Testis (tissue), 3 donors: ENCODE results near the gene PRKAR1B. TPM values are rescaled to one million over a fixed set of nuclear protein-coding genes. Genes with fewer than 3 reads are reported as not detected.

Experiments
- DNase-seq: peaks from one replicate; pipeline ENCODE4 v3.0.0-alpha.2; 2019
- H3K27ac ChIP-seq, 2 donors: fragments of 200-600 bp; sonication (generic); one replicate each; pipeline ENCODE4 v1.5.1; 2019
- H3K27me3 ChIP-seq: fragments of 200-600 bp; sonication (generic); one replicate; pipeline ENCODE4 v1.5.1; 2019
- H3K36me3 ChIP-seq: fragments of 200-600 bp; sonication (generic); one replicate; pipeline ENCODE4 v1.5.1; 2017; ENCODE audit warnings: low read depth; ENCODE audit errors: missing control alignments
- H3K4me1 ChIP-seq: fragments of 200-600 bp; sonication (generic); one replicate; pipeline ENCODE4 v1.5.1; 2019
- H3K4me3 ChIP-seq, 2 donors: fragments of 200-600 bp; sonication (generic); one replicate each; pipeline ENCODE4 v1.5.1; 2017 to 2019
- H3K9me3 ChIP-seq: fragments of 200-600 bp; sonication (generic); one replicate; pipeline ENCODE4 v1.5.1; 2017
- POLR2A ChIP-seq: fragments of 450-650 bp; IDR thresholded peaks from one replicate; pipeline ENCODE4 v1.6.1; 2017; ENCODE audit warnings: antibody characterized with exemption, mild to moderate bottlenecking, moderate library complexity
- WGBS, 2 donors: methylation state at CpG; one replicate each; pipeline ENCODE4 v1.1.5; 2018; 5-methylcytosine and 5-hydroxymethylcytosine counted together
- intact Hi-C: fragments of 100-400 bp; cut with DNase I; formaldehyde crosslinking; loops from one replicate; pipeline ENCODE4 v1.15.1; 2023; ENCODE audit warnings: low total_unique reads
- polyA plus RNA-seq: library from polyadenylated mRNA; stranded (reverse); fragments of 350-450 nt; fragmentation: Illumina TruSeq; extraction: RNeasy Lipid Tissue Mini Kit (QIAGEN cat#74804); gene quantifications from one replicate; pipeline ENCODE4 v1.2.3, GENCODE V29; 2014; ENCODE audit warnings: low read depth, low replicate concordance; ENCODE audit not compliant: insufficient read depth
- total RNA-seq, 2 donors: library from RNA; depleted of rRNA; stranded (reverse); fragments of >200 nt; gene quantifications; one replicate each; pipeline ENCODE4 v1.2.3, GENCODE V29; 2016
- TF ChIP-seq, protein P1 (sequence below), 3 experiments: fragments of 450-650 bp in 2 of 3; fragments of 200-600 bp in 1 of 3; sonication (generic) in 1 of 3; IDR thresholded peaks; one replicate each; pipeline ENCODE4 v1.5.1; 2016 to 2019; ENCODE audit warnings: antibody characterized with exemption in 3 of 3, mild to moderate bottlenecking in 2 of 3, moderate library complexity in 1 of 3

Gene PRKAR1B
- total and polyA plus RNA-seq, 3 donors from 2014 or later = 27.8 to 35.7 (median 31.3) TPM

DNA sequence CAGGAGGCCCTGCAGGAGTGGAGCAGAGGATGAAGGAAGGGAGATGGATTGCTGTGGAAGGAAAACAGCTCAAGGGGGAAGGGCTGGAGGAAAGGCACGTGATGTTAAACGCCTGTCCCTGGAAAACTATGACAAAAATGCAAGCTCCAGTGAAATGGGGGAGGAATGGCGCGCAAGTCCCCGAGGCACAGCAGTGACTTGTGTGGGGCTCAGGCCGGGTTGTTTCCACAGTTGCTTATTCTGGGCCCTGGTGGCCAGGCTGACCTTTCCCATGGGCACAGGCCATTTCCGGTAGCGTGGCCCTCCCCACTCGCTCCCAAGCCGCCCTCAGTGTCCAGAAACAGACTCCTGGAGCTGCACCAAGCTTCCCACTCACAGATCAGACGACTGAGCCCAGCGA, 139.3 kb downstream of the PRKAR1B start:
- no peak for DNase-seq
- WGBS, 2 donors = 57 to 81% methylated on average over 11 to 12 of the region's 12 CpGs
- Histone ChIP-seq H3K4me3 (no peak overlapping the region), H3K27me3 (no peaks in the 10 kb centered on the region), H3K9me3 (no peaks in the 10 kb centered on the region), H3K27ac (peak overlapping the region; percentile 29 to 63), H3K36me3 (no peaks in the 10 kb centered on the region), H3K4me1 (no peaks in the 10 kb centered on the region)
- TF ChIP-seq, protein P1, sequence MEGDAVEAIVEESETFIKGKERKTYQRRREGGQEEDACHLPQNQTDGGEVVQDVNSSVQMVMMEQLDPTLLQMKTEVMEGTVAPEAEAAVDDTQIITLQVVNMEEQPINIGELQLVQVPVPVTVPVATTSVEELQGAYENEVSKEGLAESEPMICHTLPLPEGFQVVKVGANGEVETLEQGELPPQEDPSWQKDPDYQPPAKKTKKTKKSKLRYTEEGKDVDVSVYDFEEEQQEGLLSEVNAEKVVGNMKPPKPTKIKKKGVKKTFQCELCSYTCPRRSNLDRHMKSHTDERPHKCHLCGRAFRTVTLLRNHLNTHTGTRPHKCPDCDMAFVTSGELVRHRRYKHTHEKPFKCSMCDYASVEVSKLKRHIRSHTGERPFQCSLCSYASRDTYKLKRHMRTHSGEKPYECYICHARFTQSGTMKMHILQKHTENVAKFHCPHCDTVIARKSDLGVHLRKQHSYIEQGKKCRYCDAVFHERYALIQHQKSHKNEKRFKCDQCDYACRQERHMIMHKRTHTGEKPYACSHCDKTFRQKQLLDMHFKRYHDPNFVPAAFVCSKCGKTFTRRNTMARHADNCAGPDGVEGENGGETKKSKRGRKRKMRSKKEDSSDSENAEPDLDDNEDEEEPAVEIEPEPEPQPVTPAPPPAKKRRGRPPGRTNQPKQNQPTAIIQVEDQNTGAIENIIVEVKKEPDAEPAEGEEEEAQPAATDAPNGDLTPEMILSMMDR (IDR thresholded peaks at IDR 0.05) = no peak
- no peak for TF ChIP-seq POLR2A
- intact Hi-C loops = no loop called here

DNA sequence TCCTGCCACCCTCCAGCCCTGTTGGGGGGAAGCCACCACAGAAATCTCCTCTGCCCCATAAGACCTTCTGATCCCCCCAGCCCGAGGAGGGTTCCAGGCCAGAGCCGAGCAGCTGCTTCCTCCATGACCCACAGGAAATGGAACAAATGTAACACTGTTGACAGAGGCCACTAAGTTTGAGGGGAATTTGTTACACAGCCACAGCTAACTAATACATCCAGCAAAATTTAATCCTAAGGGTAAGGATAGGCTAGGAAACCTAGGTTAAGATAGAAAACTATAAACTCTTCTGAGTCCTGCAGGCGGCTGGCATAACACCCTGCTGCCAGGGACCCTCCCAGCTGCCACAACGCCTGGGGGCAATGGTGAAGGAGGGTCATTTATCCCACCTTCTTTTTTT, 140.6 kb downstream of the PRKAR1B start:
- no peak overlapping the region for H3K27ac ChIP-seq
- 84 to 92% methylated on average over 4 of the region's 4 CpGs for WGBS, 2 donors
- H3K4me1 ChIP-seq = no peaks in the 10 kb centered on the region
- DNase-seq = no peak
- H3K27me3 ChIP-seq = no peaks in the 10 kb centered on the region
- no peaks in the 10 kb centered on the region for H3K9me3 ChIP-seq
- TF ChIP-seq POLR2A = no peak
- TF ChIP-seq, protein P1 (IDR thresholded peaks at IDR 0.05) = no peak
- no peak overlapping the region for H3K4me3 ChIP-seq
- H3K36me3 ChIP-seq = no peaks in the 10 kb centered on the region
- intact Hi-C loops = no loop called here

DNA sequence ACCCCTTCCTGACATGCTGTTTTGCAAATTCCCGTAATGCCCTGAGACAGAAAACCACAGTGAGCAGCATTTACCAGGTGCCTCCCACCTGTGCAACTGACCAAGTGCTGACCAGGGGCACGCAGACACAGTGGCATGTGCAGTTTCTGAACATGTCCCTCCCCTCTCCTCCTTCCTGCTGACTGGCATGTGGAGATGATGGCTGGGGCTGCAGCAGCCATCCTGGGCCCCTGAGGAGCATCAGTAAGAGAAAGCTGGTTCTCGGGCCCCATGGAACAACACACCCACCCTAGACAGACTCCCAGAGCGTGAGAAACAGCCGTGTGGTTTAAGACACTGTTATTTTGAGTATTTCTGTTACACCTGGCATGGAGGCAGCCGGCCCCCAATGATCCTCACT, 141.2 kb downstream of the PRKAR1B start:
- DNase-seq = no peak
- no peak for TF ChIP-seq POLR2A
- TF ChIP-seq, protein P1 (IDR thresholded peaks at IDR 0.05) = no peak
- H3K27ac ChIP-seq = no peak overlapping the region
- intact Hi-C loops = no loop called here
- H3K27me3 ChIP-seq = no peaks in the 10 kb centered on the region
- H3K9me3 ChIP-seq = no peaks in the 10 kb centered on the region
- 87 to 98% methylated on average over 6 of the region's 6 CpGs for WGBS, 2 donors
- H3K4me3 ChIP-seq = no peak overlapping the region
- H3K4me1 ChIP-seq = no peaks in the 10 kb centered on the region
- no peaks in the 10 kb centered on the region for H3K36me3 ChIP-seq

DNA sequence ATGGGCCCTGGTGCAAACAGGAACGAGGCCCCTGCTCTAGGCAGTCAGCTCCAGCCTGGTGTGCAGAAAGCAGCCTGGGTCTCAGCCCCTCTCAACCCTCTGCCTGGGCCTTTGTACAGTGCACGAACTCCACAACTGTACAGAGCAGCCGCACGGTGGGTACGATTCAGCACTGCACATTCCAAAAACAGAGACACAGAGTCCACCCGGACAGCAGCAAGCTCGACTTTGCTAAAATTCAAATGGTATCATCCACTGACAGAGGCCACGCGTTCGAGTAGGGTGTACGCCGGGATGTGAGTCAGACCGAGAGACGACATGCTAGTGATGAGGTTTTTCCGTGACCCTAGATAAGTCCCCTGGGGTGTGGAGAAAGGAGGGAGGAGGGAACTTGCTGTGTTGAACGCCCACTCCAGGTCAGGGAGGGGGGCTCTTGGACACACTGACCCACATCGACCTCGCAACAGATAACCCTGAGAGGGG, 141.8 kb downstream of the PRKAR1B start:
- intact Hi-C loops = no loop called here
- DNase-seq = no peak
- no peak for TF ChIP-seq POLR2A
- TF ChIP-seq, protein P1 (IDR thresholded peaks at IDR 0.05) = no peak
- no peak overlapping the region for H3K4me3 ChIP-seq
- no peaks in the 10 kb centered on the region for H3K9me3 ChIP-seq
- H3K4me1 ChIP-seq = no peaks in the 10 kb centered on the region
- H3K27me3 ChIP-seq = no peaks in the 10 kb centered on the region
- H3K27ac ChIP-seq = no peak overlapping the region
- no peaks in the 10 kb centered on the region for H3K36me3 ChIP-seq
- 88 to 91% methylated on average over 18 of the region's 18 CpGs for WGBS, 2 donors

DNA sequence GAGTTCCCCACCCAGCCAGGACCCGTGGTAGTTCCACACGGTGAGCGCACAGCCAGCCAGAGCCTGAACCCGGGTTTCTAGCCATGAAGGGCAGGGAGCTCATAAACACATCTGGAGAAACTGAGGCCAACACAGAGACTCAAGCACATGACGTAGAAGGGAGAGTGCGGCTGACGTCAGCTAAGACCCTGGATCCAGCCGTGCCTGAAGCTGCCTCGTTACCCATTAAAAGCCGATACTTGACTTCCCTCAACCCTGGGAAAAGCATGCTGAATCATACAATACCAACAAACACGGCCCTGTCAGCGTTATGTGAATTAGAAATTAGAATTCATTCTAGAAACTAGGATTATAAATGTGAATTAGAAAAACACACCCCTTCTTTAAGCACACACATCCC, 142.3 kb downstream of the PRKAR1B start:
- intact Hi-C loops = no loop called here
- Histone ChIP-seq H3K27ac (no peak overlapping the region), H3K27me3 (no peaks in the 10 kb centered on the region), H3K4me1 (no peaks in the 10 kb centered on the region), H3K9me3 (no peaks in the 10 kb centered on the region), H3K4me3 (no peak overlapping the region), H3K36me3 (no peaks in the 10 kb centered on the region)
- WGBS, 2 donors = 91 to 93% methylated on average over 12 of the region's 12 CpGs
- TF ChIP-seq POLR2A = no peak
- TF ChIP-seq, protein P1 (IDR thresholded peaks at IDR 0.05) = no peak
- no peak for DNase-seq
